Epithelial cell of proximal tubule (primary cell): ENCODE measurements around the gene LAIR1. TPM values are rescaled to one million over a fixed set of nuclear protein-coding genes. Genes with fewer than 3 reads are reported as not detected.
"Not testable (repeated sequence)": the region's sequence is repeated elsewhere in the genome, so short reads cannot be mapped to it uniquely, and the experiment has no call there.

Experiments used
- DNase-seq: peaks from one replicate; pipeline ENCODE4 v3.0.0-alpha.2; 2011; ENCODE audit warnings: low read depth
- H3K4me3 ChIP-seq: 2 replicates; pipeline ENCODE4 v1.5.1; 2011; ENCODE audit warnings: low read depth, mild to moderate bottlenecking, low read length
- CTCF ChIP-seq: conservative IDR thresholded peaks from 2 replicates; pipeline ENCODE4 v1.5.1; 2012; ENCODE audit warnings: low read depth, mild to moderate bottlenecking, low read length
- total RNA-seq: library from RNA; depleted of rRNA; stranded (reverse); fragments of >200 nt; gene quantifications from 2 replicates; pipeline ENCODE4 v1.2.3, GENCODE V29; 2015

Gene LAIR1
- total RNA-seq, 1 donor from 2014 or later, result not detected

GRCh38 chr19:54366811-54367210, 2.1 kb upstream of the LAIR1 start:
- no peak for TF ChIP-seq CTCF
- no peak overlapping the region for H3K4me3 ChIP-seq
- no peak for DNase-seq

- H3K4me3 ChIP-seq, DNase-seq: not testable (repeated sequence)
These were observed 1.1 kb upstream of the LAIR1 start for GRCh38 chr19:54365798-54366197.

- H3K4me3 ChIP-seq, DNase-seq: not testable (repeated sequence)
These were observed 2.9 kb downstream of the LAIR1 start for GRCh38 chr19:54361680-54362422.

GRCh38 chr19:54359149-54359820, 5.4 kb downstream of the LAIR1 start:
- H3K4me3 ChIP-seq, DNase-seq: not testable (repeated sequence)

- no peak for TF ChIP-seq CTCF
These were observed 7.3 kb downstream of the LAIR1 start for GRCh38 chr19:54357381-54357780.

GRCh38 chr19:54356444-54357056, 8.2 kb downstream of the LAIR1 start:
- no peak for DNase-seq
- TF ChIP-seq CTCF, result no peak
- H3K4me3 ChIP-seq, result no peak overlapping the region

More at GRCh38 chr19:54357381-54357780, 7.3 kb downstream of the LAIR1 start:
- H3K4me3 ChIP-seq, result no peak overlapping the region
- DNase-seq, result no peak

- H3K4me3 ChIP-seq, result no peak overlapping the region
- no peak for TF ChIP-seq CTCF
- DNase-seq, result no peak
These were observed 9.1 kb downstream of the LAIR1 start for GRCh38 chr19:54355675-54356074.

- no peak overlapping the region for H3K4me3 ChIP-seq
- TF ChIP-seq CTCF, result no peak
- DNase-seq, result no peak
These were observed 10.0 kb downstream of the LAIR1 start for GRCh38 chr19:54354761-54355160.
